H9 (cell line): ENCODE data around the gene UNC80. TPM values are rescaled to one million over a fixed set of nuclear protein-coding genes. Genes with fewer than 3 reads are reported as not detected.
A peak's percentile ranks its signal among the peaks of the same experiment; 100 is the strongest.

Source experiments
- DNase-seq: peaks from one replicate; pipeline ENCODE4 v3.0.0-alpha.2; 2017
- H2AFZ ChIP-seq: one replicate; pipeline ENCODE4 v1.6.1; 2013; ENCODE audit warnings: mild to moderate bottlenecking, low read length, control low read depth, moderate library complexity
- H2AK5ac ChIP-seq: 2 replicates; pipeline ENCODE4 v1.6.1; 2013; ENCODE audit warnings: low read length, control low read depth, mixed read lengths; ENCODE audit not compliant: insufficient read length
- H2BK120ac ChIP-seq: one replicate; pipeline ENCODE4 v1.6.1; 2013; ENCODE audit warnings: low read depth, mild to moderate bottlenecking, low read length, control low read depth, inconsistent platforms; ENCODE audit not compliant: poor library complexity, severe bottlenecking
- H2BK12ac ChIP-seq: 2 replicates; pipeline ENCODE4 v1.6.1; 2013; ENCODE audit warnings: low read length, control low read depth, mixed read lengths, low read depth; ENCODE audit not compliant: insufficient read length
- H2BK15ac ChIP-seq: 2 replicates; pipeline ENCODE4 v1.6.1; 2013; ENCODE audit warnings: low read depth, low read length, control low read depth
- H2BK20ac ChIP-seq: one replicate; pipeline ENCODE4 v1.6.1; 2013; ENCODE audit warnings: low read depth, mild to moderate bottlenecking, low read length, control low read depth, inconsistent platforms; ENCODE audit not compliant: poor library complexity, severe bottlenecking
- H2BK5ac ChIP-seq: 2 replicates; pipeline ENCODE4 v1.6.1; 2013; ENCODE audit warnings: low read length, control low read depth, mixed read lengths; ENCODE audit not compliant: insufficient read length
- H3K14ac ChIP-seq: 2 replicates; pipeline ENCODE4 v1.6.1; 2013; ENCODE audit warnings: low read length, control low read depth; ENCODE audit not compliant: insufficient read depth
- H3K18ac ChIP-seq: 2 replicates; pipeline ENCODE4 v1.6.1; 2013; ENCODE audit warnings: low read depth, mild to moderate bottlenecking, mixed read lengths, low read length, control low read depth; ENCODE audit not compliant: insufficient read length
- H3K23ac ChIP-seq: 2 replicates; pipeline ENCODE4 v1.6.1; 2013; ENCODE audit warnings: low read length, control low read depth, mixed read lengths, low read depth; ENCODE audit not compliant: insufficient read length
- H3K23me2 ChIP-seq: 2 replicates; pipeline ENCODE4 v1.6.1; 2013; ENCODE audit warnings: low read depth, mild to moderate bottlenecking, mixed read lengths, low read length, control low read depth; ENCODE audit not compliant: insufficient read length, poor library complexity, severe bottlenecking
- H3K27ac ChIP-seq: 2 replicates; pipeline ENCODE4 v1.5.1; 2013; ENCODE audit warnings: low read length, control low read depth, mixed read lengths, low read depth; ENCODE audit not compliant: insufficient read length
- H3K27me3 ChIP-seq: 2 replicates; pipeline ENCODE4 v1.6.1; 2013; ENCODE audit warnings: low read length, control low read depth, inconsistent platforms; ENCODE audit not compliant: insufficient read depth
- H3K4ac ChIP-seq: 2 replicates; pipeline ENCODE4 v1.6.1; 2013; ENCODE audit warnings: low read depth, mild to moderate bottlenecking, control low read depth, inconsistent platforms, low read length, moderate library complexity
- H3K4me1 ChIP-seq: 2 replicates; pipeline ENCODE4 v1.6.1; 2013; ENCODE audit warnings: low read length, control low read depth, inconsistent platforms; ENCODE audit not compliant: insufficient read depth
- H3K4me2 ChIP-seq: 2 replicates; pipeline ENCODE4 v1.6.1; 2013; ENCODE audit warnings: low read length, control low read depth, mixed read lengths; ENCODE audit not compliant: insufficient read length, insufficient read depth
- H3K56ac ChIP-seq: 2 replicates; pipeline ENCODE4 v1.6.1; 2013; ENCODE audit warnings: low read depth, mild to moderate bottlenecking, mixed read lengths, low read length, control low read depth; ENCODE audit not compliant: insufficient read length
- H3K79me1 ChIP-seq: 2 replicates; pipeline ENCODE4 v1.6.1; 2013; ENCODE audit warnings: low read depth, mild to moderate bottlenecking, moderate library complexity, low read length, control low read depth, inconsistent platforms; ENCODE audit not compliant: insufficient read depth, poor library complexity, severe bottlenecking
- H3K79me2 ChIP-seq: 2 replicates; pipeline ENCODE4 v1.6.1; 2013; ENCODE audit warnings: low read length, control low read depth, inconsistent platforms; ENCODE audit not compliant: insufficient read depth
- H3K9ac ChIP-seq: 2 replicates; pipeline ENCODE4 v1.6.1; 2013; ENCODE audit warnings: low read length, control low read depth, mixed read lengths; ENCODE audit not compliant: insufficient read length; ENCODE audit errors: extremely low read depth
- H3K9me3 ChIP-seq: one replicate; pipeline ENCODE4 v1.6.1; 2013; ENCODE audit warnings: low read depth, low read length, inconsistent platforms; ENCODE audit not compliant: control insufficient read depth
- H3T11ph ChIP-seq: one replicate; pipeline ENCODE4 v1.6.1; 2013; ENCODE audit warnings: mild to moderate bottlenecking, low read length, control low read depth, inconsistent platforms
- H4K20me1 ChIP-seq: one replicate; pipeline ENCODE4 v1.6.1; 2013; ENCODE audit not compliant: control insufficient read depth, insufficient read length, insufficient read depth
- H4K5ac ChIP-seq: 2 replicates; pipeline ENCODE4 v1.6.1; 2013; ENCODE audit warnings: low read depth, mild to moderate bottlenecking, mixed read lengths, low read length, control low read depth; ENCODE audit not compliant: insufficient read length
- H4K8ac ChIP-seq: replicated peaks from 2 replicates; pipeline ENCODE4 v1.6.1; 2013; ENCODE audit warnings: low read length, control low read depth, mixed read lengths, low read depth; ENCODE audit not compliant: insufficient read length
- H4K91ac ChIP-seq: 2 replicates; pipeline ENCODE4 v1.6.1; 2013; ENCODE audit warnings: low read depth, mild to moderate bottlenecking, moderate library complexity, mixed read lengths, low read length, control low read depth; ENCODE audit not compliant: insufficient read length
- H3K27ac Mint-ChIP-seq, 3 experiments: 2 replicates in 2 of 3; 3 replicates in 1 of 3; pipeline ENCODE4 v1.8.0; 2020 to 2021; ENCODE audit warnings: mixed read lengths in 3 of 3, mild to moderate bottlenecking in 1 of 3, moderate library complexity in 1 of 3
- H3K27me3 Mint-ChIP-seq: 2 replicates; pipeline ENCODE4 v1.8.0; 2021; ENCODE audit warnings: low read depth, mild to moderate bottlenecking, moderate library complexity, mixed read lengths
- H3K36me3 Mint-ChIP-seq, 3 experiments: 2 replicates in 2 of 3; 3 replicates in 1 of 3; pipeline ENCODE4 v1.8.0; 2020 to 2021; ENCODE audit warnings: low read depth in 3 of 3, mixed read lengths in 3 of 3; ENCODE audit not compliant: insufficient read depth in 1 of 3
- H3K4me1 Mint-ChIP-seq, 2 experiments: 2 replicates each; pipeline ENCODE4 v1.8.0; 2020; ENCODE audit warnings: mixed read lengths in 2 of 2
- H3K4me3 Mint-ChIP-seq, 2 experiments: 2 replicates in 1 of 2; 3 replicates in 1 of 2; pipeline ENCODE4 v1.8.0; 2020 to 2021; ENCODE audit warnings: mild to moderate bottlenecking in 2 of 2, mixed read lengths in 2 of 2, moderate library complexity in 1 of 2
- H3K9me3 Mint-ChIP-seq, 2 experiments: 2 replicates in 1 of 2; 3 replicates in 1 of 2; pipeline ENCODE4 v1.8.0; 2020; ENCODE audit warnings: mild to moderate bottlenecking in 2 of 2, mixed read lengths in 2 of 2, moderate library complexity in 1 of 2
- CTCF ChIP-seq: fragments of 200-600 bp; sonication (generic); conservative IDR thresholded peaks from 3 replicates; pipeline ENCODE4 v1.8.0; 2021; ENCODE audit warnings: antibody characterized with exemption, mild to moderate bottlenecking
- WGBS: extraction: QIAGEN DNeasy Blood & Tissue Kit; methylation state at CpG from one replicate; pipeline ENCODE4 v1.1.7; 2013; ENCODE audit warnings: missing lambda C conversion rate, low lambda C conversion rate, mixed read lengths; ENCODE audit not compliant: insufficient read length; ENCODE audit errors: extremely low coverage; 5-methylcytosine and 5-hydroxymethylcytosine counted together
- total RNA-seq: library from RNA; stranded (reverse); gene quantifications from 2 replicates; pipeline ENCODE4 v1.2.1, GENCODE V29; 2021

Gene UNC80
- total RNA-seq, 1 experiment from 2014 or later: 0.52 TPM

GRCh38 chr2:210002158-210003157 lies 230.8 kb downstream of the UNC80 start, which contains the start of gene RPE:
TSS of gene RPE (plus strand) at chr2:210002638. CDS start at chr2:210002662, 24 bp downstream.
- Histone ChIP-seq H2AFZ (peak within 1 kb of the TSS; percentile 52), H3K79me1 (peaks cover 5% of the 10 kb centered on the region), H3K4ac (no peak within 1 kb of the TSS), H4K20me1 (no peaks in the 10 kb centered on the region), H4K91ac (no peak within 1 kb of the TSS), H3K14ac (peak within 1 kb of the TSS; percentile 31; the same call in 1 of the 2 replicates), H2BK20ac (no peak within 1 kb of the TSS), H3K79me2 (peaks cover 31% of the 10 kb centered on the region; the same call in 1 of the 2 replicates), H3K27me3 (no peaks in the 10 kb centered on the region), H4K5ac (no peak within 1 kb of the TSS), H4K8ac (no peak within 1 kb of the TSS), H2BK120ac (no peak within 1 kb of the TSS), H3K4me1 (no peaks in the 10 kb centered on the region), H2BK5ac (no peak within 1 kb of the TSS), H2BK15ac (no peak within 1 kb of the TSS), H3T11ph (no peak within 1 kb of the TSS), H3K9ac (peak within 1 kb of the TSS; percentile 55), H3K27ac (no peak within 1 kb of the TSS), H3K18ac (no peak within 1 kb of the TSS), H2AK5ac (no peak within 1 kb of the TSS), H3K4me2 (peak within 1 kb of the TSS; percentile 93), H3K23me2 (peaks cover 9% of the 10 kb centered on the region), H2BK12ac (no peak within 1 kb of the TSS), H3K23ac (no peak within 1 kb of the TSS), H3K9me3 (no peaks in the 10 kb centered on the region), H3K56ac (no peak within 1 kb of the TSS)
- Mint-ChIP-seq H3K9me3 (no peaks in the 10 kb centered on the region), H3K27me3 (peaks cover 6% of the 10 kb centered on the region), H3K4me1 (peaks cover 18 to 19% of the 10 kb centered on the region in 2 experiments), H3K4me3 (peak within 1 kb of the TSS; percentile 94 to 96), H3K36me3 (peaks cover 0 to 11% (median 6%) of the 10 kb centered on the region in 3 experiments; a peak in 5 of 7 replicates), H3K27ac (peak within 1 kb of the TSS; percentile 79 to 97 (median 96))
- no peak for TF ChIP-seq CTCF
- DNase-seq: peak; percentile 96
- WGBS: no CpG with 5 or more reads among the region's 58 CpGs
